ENCODE results near the gene SLC15A1.

Gene SLC15A1

GRCh38 chr13:98792785-98793495 lies 40.5 kb upstream of the SLC15A1 start:
- Histone ChIP-seq H4K20me1 (ENCODE audit: insufficient read depth, low read length) (no peaks in the 10 kb centered on the region), H3K27me3 (replicated peaks; ENCODE audit: insufficient read depth, low read length) (no peaks in the 10 kb centered on the region), H3K9me2 (replicated peaks; ENCODE audit: insufficient read depth, low read length) (no peaks in the 10 kb centered on the region), H2AFZ (ENCODE audit: low read length) (no peak overlapping the region), H3K4me3 (ENCODE audit: low read length) (no peak overlapping the region), H3F3A (ENCODE audit: insufficient read depth, low read length) (no peaks in the 10 kb centered on the region), H3K27ac (ENCODE audit: low read length) (no peak overlapping the region), H3K9ac (ENCODE audit: low read length) (no peak overlapping the region), H3K4me2 (ENCODE audit: low read depth, low read length) (no peak overlapping the region), H3K36me3 (replicated peaks; ENCODE audit: insufficient read depth, low read length) (no peaks in the 10 kb centered on the region), H3K79me2 (ENCODE audit: low read length) (no peaks in the 10 kb centered on the region), H3K4me1 (ENCODE audit: low read length) (no peaks in the 10 kb centered on the region), H3K9me3 (replicated peaks; ENCODE audit: insufficient read depth, low read length) (no peaks in the 10 kb centered on the region)
- TF ChIP-seq CTCF (IDR thresholded peaks at IDR 0.05; ENCODE audit: low read length) (no peak), EZH2 (optimal IDR thresholded peaks at IDR 0.05; ENCODE audit: low read depth, low read length) (no peak), EZH2phosphoT487 (IDR thresholded peaks at IDR 0.05; ENCODE audit: low read length) (no peak)
- DNase-seq: no peak

GRCh38 chr13:98792321-98792720 lies 39.8 kb upstream of the SLC15A1 start:
- TF ChIP-seq EZH2 (optimal IDR thresholded peaks at IDR 0.05; ENCODE audit: low read depth, low read length) (no peak), EZH2phosphoT487 (IDR thresholded peaks at IDR 0.05; ENCODE audit: low read length) (no peak), CTCF (IDR thresholded peaks at IDR 0.05; ENCODE audit: low read length) (no peak)
- H3K4me3 ChIP-seq (ENCODE audit: low read length): no peak overlapping the region
- DNase-seq: no peak

GRCh38 chr13:98791611-98792010 lies 39.1 kb upstream of the SLC15A1 start:
- Histone ChIP-seq H4K20me1 (ENCODE audit: insufficient read depth, low read length) (no peaks in the 10 kb centered on the region), H2AFZ (ENCODE audit: low read length) (no peak overlapping the region), H3K27ac (ENCODE audit: low read length) (no peak overlapping the region), H3K27me3 (replicated peaks; ENCODE audit: insufficient read depth, low read length) (no peaks in the 10 kb centered on the region), H3K4me2 (ENCODE audit: low read depth, low read length) (no peak overlapping the region), H3F3A (ENCODE audit: insufficient read depth, low read length) (no peaks in the 10 kb centered on the region), H3K36me3 (replicated peaks; ENCODE audit: insufficient read depth, low read length) (no peaks in the 10 kb centered on the region), H3K4me1 (ENCODE audit: low read length) (no peaks in the 10 kb centered on the region), H3K4me3 (ENCODE audit: low read length) (no peak overlapping the region), H3K79me2 (ENCODE audit: low read length) (no peaks in the 10 kb centered on the region), H3K9me3 (replicated peaks; ENCODE audit: insufficient read depth, low read length) (no peaks in the 10 kb centered on the region), H3K9me2 (replicated peaks; ENCODE audit: insufficient read depth, low read length) (no peaks in the 10 kb centered on the region), H3K9ac (ENCODE audit: low read length) (no peak overlapping the region)
- no peak for DNase-seq
- TF ChIP-seq CTCF (IDR thresholded peaks at IDR 0.05; ENCODE audit: low read length) (no peak), EZH2phosphoT487 (IDR thresholded peaks at IDR 0.05; ENCODE audit: low read length) (no peak), EZH2 (optimal IDR thresholded peaks at IDR 0.05; ENCODE audit: low read depth, low read length) (no peak)

More at GRCh38 chr13:98792321-98792720, 39.8 kb upstream of the SLC15A1 start:
- Histone ChIP-seq H3F3A (ENCODE audit: insufficient read depth, low read length) (no peaks in the 10 kb centered on the region), H3K27ac (ENCODE audit: low read length) (no peak overlapping the region), H3K4me1 (ENCODE audit: low read length) (no peaks in the 10 kb centered on the region), H3K9me3 (replicated peaks; ENCODE audit: insufficient read depth, low read length) (no peaks in the 10 kb centered on the region), H3K79me2 (ENCODE audit: low read length) (no peaks in the 10 kb centered on the region), H3K27me3 (replicated peaks; ENCODE audit: insufficient read depth, low read length) (no peaks in the 10 kb centered on the region), H3K9me2 (replicated peaks; ENCODE audit: insufficient read depth, low read length) (no peaks in the 10 kb centered on the region), H4K20me1 (ENCODE audit: insufficient read depth, low read length) (no peaks in the 10 kb centered on the region), H2AFZ (ENCODE audit: low read length) (no peak overlapping the region), H3K36me3 (replicated peaks; ENCODE audit: insufficient read depth, low read length) (no peaks in the 10 kb centered on the region), H3K9ac (ENCODE audit: low read length) (no peak overlapping the region), H3K4me2 (ENCODE audit: low read depth, low read length) (no peak overlapping the region)

Measured in MM.1S (cell line).